H1 (cell line): ENCODE measurements around the gene C19orf85. TPM values are rescaled to one million over a fixed set of nuclear protein-coding genes. Genes with fewer than 3 reads are reported as not detected.

Source experiments
- CTCF ChIA-PET: fragments of 300-600 bp; sonication (Branson Sonifier 250); formaldehyde crosslinking; loops from one replicate; lab custom pipeline; 2021; ENCODE audit not compliant: partially characterized antibody; lab: Charles Lee
- POLR2A ChIA-PET: fragments of 300-600 bp; sonication (Branson Sonifier 250); formaldehyde crosslinking; loops from one replicate; lab custom pipeline; 2021; ENCODE audit warnings: inconsistent platforms; ENCODE audit not compliant: partially characterized antibody; lab: Charles Lee
- DNase-seq, 2 experiments: peaks; one replicate each; pipeline versions ENCODE4 v3.0.0 to v3.0.0-alpha.2; 2010 to 2022; ENCODE audit warnings: low spot score in 2 of 2, low read depth in 1 of 2, mixed read lengths in 1 of 2
- FAIRE-seq: peaks from 2 replicates; lab custom pipeline; 2011; peaks lifted over from hg19 to GRCh38; lab: Jason Lieb, UNC
- H2AFZ ChIP-seq: 2 replicates; pipeline ENCODE4 v1.8.1; 2012; ENCODE audit warnings: low read length, inconsistent platforms
- H2AK5ac ChIP-seq: 2 replicates; pipeline ENCODE4 v1.6.1; 2013; ENCODE audit warnings: low read depth, low read length
- H2BK120ac ChIP-seq: replicated peaks from 2 replicates; pipeline ENCODE3; 2013; ENCODE audit warnings: low read depth, low read length, inconsistent platforms
- H2BK12ac ChIP-seq: 2 replicates; pipeline ENCODE4 v1.6.1; 2013; ENCODE audit warnings: low read depth, low read length
- H2BK15ac ChIP-seq: 2 replicates; pipeline ENCODE4 v1.6.1; 2013; ENCODE audit warnings: low read length
- H2BK20ac ChIP-seq: 2 replicates; pipeline ENCODE4 v1.6.1; 2013; ENCODE audit warnings: low read length
- H2BK5ac ChIP-seq: 2 replicates; pipeline ENCODE4 v1.6.1; 2013; ENCODE audit warnings: low read depth, low read length
- H3K14ac ChIP-seq: 2 replicates; pipeline ENCODE4 v1.6.1; 2013; ENCODE audit warnings: inconsistent platforms; ENCODE audit not compliant: insufficient read length
- H3K18ac ChIP-seq: 2 replicates; pipeline ENCODE4 v1.6.1; 2013; ENCODE audit warnings: low read length; ENCODE audit errors: extremely low read depth
- H3K23ac ChIP-seq: 2 replicates; pipeline ENCODE4 v1.6.1; 2013; ENCODE audit warnings: inconsistent platforms; ENCODE audit not compliant: insufficient read length
- H3K23me2 ChIP-seq: 2 replicates; pipeline ENCODE4 v1.6.1; 2013; ENCODE audit warnings: low read depth, low read length
- H3K27ac ChIP-seq: 2 replicates; pipeline ENCODE4 v1.6.1; 2011; ENCODE audit warnings: low read depth, low read length, inconsistent platforms
- H3K27me3 ChIP-seq, 4 experiments: replicated peaks in 1 of 4; 1 replicate in 1 of 4; 2 replicates in 3 of 4; pipeline versions ENCODE4 v1.6.1 to v1.8.1; 2011 to 2013; ENCODE audit warnings: low read length in 3 of 4, mild to moderate bottlenecking in 3 of 4, inconsistent platforms in 2 of 4, mixed read lengths in 2 of 4, moderate library complexity in 1 of 4; ENCODE audit not compliant: control insufficient read depth in 3 of 4, insufficient read depth in 3 of 4; ENCODE audit errors: extremely low read depth in 1 of 4
- H3K36me3 ChIP-seq, 4 experiments: 2 replicates each; pipeline versions ENCODE4 v1.6.1 to v1.8.1; 2011 to 2013; ENCODE audit warnings: mild to moderate bottlenecking in 4 of 4, low read length in 3 of 4, moderate library complexity in 2 of 4, control low read depth in 1 of 4, inconsistent platforms in 1 of 4; ENCODE audit not compliant: insufficient read depth in 4 of 4, control insufficient read depth in 2 of 4
- H3K4ac ChIP-seq: replicated peaks from 2 replicates; pipeline ENCODE3; 2013; ENCODE audit warnings: low read length, low read depth, mixed read lengths, inconsistent platforms; ENCODE audit not compliant: insufficient read length
- H3K4me1 ChIP-seq, 4 experiments: replicated peaks in 1 of 4; 1 replicate in 1 of 4; 2 replicates in 3 of 4; pipeline versions ENCODE4 v1.6.1 to v1.8.1; 2011 to 2013; ENCODE audit warnings: low read length in 3 of 4, inconsistent platforms in 2 of 4, mixed read lengths in 1 of 4; ENCODE audit not compliant: insufficient read depth in 4 of 4, control insufficient read depth in 3 of 4
- H3K4me2 ChIP-seq, 2 experiments: 2 replicates each; pipeline versions ENCODE4 v1.6.1 to v1.8.1; 2011 to 2013; ENCODE audit warnings: low read depth in 2 of 2, low read length in 2 of 2, control low read depth in 1 of 2, inconsistent platforms in 1 of 2, mild to moderate bottlenecking in 1 of 2; ENCODE audit not compliant: insufficient read depth in 1 of 2
- H3K4me3 ChIP-seq, 4 experiments: fragments of 200-600, 300-600 bp in 1 of 4; sonication (generic), shearing (Covaris generic), sonication (Bioruptor Twin) in 1 of 4; 2 replicates each; pipeline versions ENCODE4 v1.5.1 to v1.8.1; 2011 to 2016; ENCODE audit warnings: low read length in 4 of 4, low read depth in 3 of 4, control low read depth in 2 of 4, inconsistent platforms in 2 of 4, mild to moderate bottlenecking in 2 of 4, mixed read lengths in 1 of 4, moderate library complexity in 1 of 4; ENCODE audit not compliant: insufficient read depth in 2 of 4; ENCODE audit errors: extremely low read depth in 1 of 4
- H3K56ac ChIP-seq: replicated peaks from 2 replicates; pipeline ENCODE3; 2013; ENCODE audit warnings: low read depth, mild to moderate bottlenecking, mixed read lengths, low read length, inconsistent platforms; ENCODE audit not compliant: insufficient read length
- H3K79me1 ChIP-seq: 2 replicates; pipeline ENCODE4 v1.6.1; 2013; ENCODE audit warnings: low read depth, low read length, control low read depth
- H3K79me2 ChIP-seq, 2 experiments: 2 replicates each; pipeline versions ENCODE4 v1.6.1 to v1.8.1; 2012 to 2013; ENCODE audit warnings: low read length in 2 of 2, mild to moderate bottlenecking in 2 of 2, inconsistent platforms in 1 of 2; ENCODE audit not compliant: insufficient read depth in 2 of 2, control insufficient read depth in 1 of 2
- H3K9ac ChIP-seq, 4 experiments: replicated peaks in 1 of 4; 1 replicate in 1 of 4; 2 replicates in 3 of 4; pipeline versions ENCODE4 v1.6.1 to v1.8.1; 2011 to 2013; ENCODE audit warnings: low read depth in 3 of 4, low read length in 3 of 4, control low read depth in 2 of 4, mild to moderate bottlenecking in 2 of 4, moderate library complexity in 2 of 4, inconsistent platforms in 1 of 4; ENCODE audit errors: extremely low read depth in 1 of 4
- H3K9me3 ChIP-seq, 2 experiments: 2 replicates each; pipeline versions ENCODE4 v1.6.1 to v1.8.1; 2012 to 2013; ENCODE audit warnings: mild to moderate bottlenecking in 2 of 2, moderate library complexity in 2 of 2, control low read depth in 1 of 2, inconsistent platforms in 1 of 2, low read depth in 1 of 2, low read length in 1 of 2, mixed read lengths in 1 of 2; ENCODE audit not compliant: insufficient read depth in 2 of 2
- H4K20me1 ChIP-seq, 2 experiments: replicated peaks in 1 of 2; 2 replicates each; pipeline versions ENCODE3 to v1.8.1; 2011 to 2013; ENCODE audit warnings: inconsistent platforms in 2 of 2, low read length in 2 of 2, mild to moderate bottlenecking in 1 of 2; ENCODE audit not compliant: insufficient read depth in 2 of 2, control insufficient read depth in 1 of 2
- H4K5ac ChIP-seq: 2 replicates; pipeline ENCODE4 v1.6.1; 2013; ENCODE audit warnings: low read length, low read depth, mixed read lengths, inconsistent platforms; ENCODE audit not compliant: insufficient read length
- H4K8ac ChIP-seq: 2 replicates; pipeline ENCODE4 v1.8.0; 2013; ENCODE audit warnings: mild to moderate bottlenecking, moderate library complexity, low read length, inconsistent platforms; ENCODE audit not compliant: insufficient read depth; ENCODE audit errors: extremely low read depth
- H4K91ac ChIP-seq: replicated peaks from 2 replicates; pipeline ENCODE3; 2013; ENCODE audit warnings: low read length, mixed read lengths, inconsistent platforms; ENCODE audit not compliant: insufficient read length
- ASH2L ChIP-seq: fragments of 200-600, 300-600 bp; sonication (generic); IDR thresholded peaks from one replicate; pipeline ENCODE4 v1.7.1; 2017; ENCODE audit warnings: low read length
- BCL11A ChIP-seq, 2 experiments: IDR thresholded peaks; one replicate each; pipeline ENCODE4 v1.6.1; 2011; ENCODE audit warnings: low read depth in 2 of 2, low read length in 2 of 2, mild to moderate bottlenecking in 2 of 2
- CHD2 ChIP-seq: IDR thresholded peaks from 2 replicates; pipeline ENCODE4 v1.6.1; 2012; ENCODE audit warnings: low read length, improper control_type of control experiment
- EGR1 ChIP-seq: IDR thresholded peaks from 2 replicates; pipeline ENCODE4 v1.6.1; 2011; ENCODE audit warnings: low read depth, low read length, borderline replicate concordance
- HDAC2 ChIP-seq, 2 experiments: fragments of 300-600 bp in 1 of 2; sonication (generic) in 1 of 2; IDR thresholded peaks; 2 replicates each; pipeline ENCODE4 v1.6.1; 2011 to 2012; ENCODE audit warnings: low read depth in 2 of 2, low read length in 2 of 2, mild to moderate bottlenecking in 2 of 2, moderate library complexity in 2 of 2, borderline replicate concordance in 1 of 2, inconsistent platforms in 1 of 2
- JUND ChIP-seq: IDR thresholded peaks from 2 replicates; pipeline ENCODE4 v1.6.1; 2011; ENCODE audit warnings: mild to moderate bottlenecking, improper control_type of control experiment, low read length
- KDM5A ChIP-seq: fragments of 200-600 bp; IDR thresholded peaks from 2 replicates; pipeline ENCODE4 v1.7.1; 2012; ENCODE audit warnings: mild to moderate bottlenecking, low read length, inconsistent platforms, mixed read lengths
- MAFK ChIP-seq: IDR thresholded peaks from 2 replicates; pipeline ENCODE4 v1.6.1; 2012; ENCODE audit warnings: low read depth, mild to moderate bottlenecking, improper control_type of control experiment, low read length
- NANOG ChIP-seq: IDR thresholded peaks from 2 replicates; pipeline ENCODE4 v1.6.1; 2011; ENCODE audit warnings: low read length, low read depth, mild to moderate bottlenecking, inconsistent platforms; ENCODE audit not compliant: insufficient read depth, poor library complexity, severe bottlenecking
- POLR2A ChIP-seq, 2 experiments: IDR thresholded peaks; 1 replicate in 1 of 2; 2 replicates in 1 of 2; pipeline ENCODE4 v1.6.1; 2011; ENCODE audit warnings: low read depth in 2 of 2, low read length in 2 of 2, mild to moderate bottlenecking in 2 of 2; ENCODE audit errors: control extremely low read depth in 1 of 2
- WGBS, 2 experiments: shearing (Covaris generic) in 1 of 2; methylation state at CpG; one replicate each; pipeline versions ENCODE4 v1.1.6 to v1.1.7; 2013 to 2015; ENCODE audit warnings: low lambda C conversion rate in 2 of 2, mixed read lengths in 2 of 2, inconsistent platforms in 1 of 2, low coverage in 1 of 2, missing lambda C conversion rate in 1 of 2; ENCODE audit not compliant: insufficient replicate concordance in 2 of 2, insufficient coverage in 1 of 2, insufficient read length in 1 of 2; ENCODE audit errors: extremely low coverage in 1 of 2, missing lambda C conversion rate in 1 of 2; 5-methylcytosine and 5-hydroxymethylcytosine counted together
- polyA plus RNA-seq, 7 experiments: library from polyadenylated mRNA; depleted of rRNA in 3 of 7; stranded (reverse) in 5 of 7; unstranded in 2 of 7; fragments of >200 nt in 5 of 7; fragments of 200-250 nt in 2 of 7; gene quantifications; 1 replicate in 5 of 7; 2 replicates in 1 of 7; 4 replicates in 1 of 7; pipeline versions ENCODE4 v1.2.1 to v1.2.3, GENCODE V29; 2011 to 2013; ENCODE audit warnings: missing spikeins in 2 of 7, mixed read lengths in 2 of 7
- total RNA-seq: library from RNA; stranded (reverse); fragmentation: NEBNext Ultra II Directional; extraction: Animal tissue kit (Norgen Biotek cat#: 25700); gene quantifications from 2 replicates; pipeline ENCODE4 v1.2.1, GENCODE V29; 2021
- TF ChIP-seq, protein P1 (sequence below): IDR thresholded peaks from 2 replicates; pipeline ENCODE4 v1.6.1; 2012; ENCODE audit warnings: inconsistent platforms

C19orf85 gene
- total and polyA plus RNA-seq, 2 of the 8 experiments (the other 6 are each of a cell fraction or from before 2014, with no cell fraction given): 2.2 to 3.2 TPM

DNA sequence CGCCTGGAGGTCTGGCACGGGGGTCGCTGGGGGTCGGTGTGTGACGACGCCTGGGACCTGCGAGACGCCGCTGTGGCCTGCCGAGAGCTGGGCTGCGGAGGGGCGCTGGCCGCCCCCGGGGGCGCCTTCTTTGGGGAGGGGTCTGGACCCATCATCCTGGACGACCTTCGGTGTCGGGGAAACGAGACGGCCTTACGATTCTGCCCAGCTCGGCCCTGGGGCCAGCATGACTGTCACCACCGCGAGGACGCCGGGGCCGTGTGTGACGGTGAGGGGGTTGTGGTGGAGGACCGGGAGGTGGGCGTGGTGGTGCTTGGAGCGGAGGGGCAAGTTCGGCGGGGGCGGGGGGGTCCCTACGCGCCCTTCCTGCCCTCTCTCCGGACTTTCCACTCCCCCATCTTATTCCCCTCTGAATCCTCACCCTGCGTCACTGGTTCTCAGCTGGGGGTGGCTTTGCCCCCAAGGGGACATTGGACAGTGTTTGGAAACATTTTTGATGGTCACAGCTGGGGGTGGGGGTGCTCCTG lies 29.2 kb upstream of the C19orf85 start:
- H4K8ac ChIP-seq: peak overlapping the region; percentile 19
- H4K5ac ChIP-seq: no peak overlapping the region
- no peak overlapping the region for H3K27ac ChIP-seq
- no peak overlapping the region for H2BK5ac ChIP-seq
- no peaks in the 10 kb centered on the region; the same call in 1 of the 2 replicates for H3K23me2 ChIP-seq
- no peak overlapping the region for H2AK5ac ChIP-seq
- H3K14ac ChIP-seq: no peak overlapping the region
- TF ChIP-seq JUND (no peak), MAFK (no peak), POLR2A (IDR thresholded peaks at IDR 0.05; ENCODE audit: control extremely low read depth in 1 of 2, low read depth in 2 of 2, low read length in 2 of 2) (no peak), BCL11A (IDR thresholded peaks at IDR 0.05; ENCODE audit: low read depth in 2 of 2, low read length in 2 of 2) (no peak), CHD2 (no peak), KDM5A (no peak), EGR1 (no peak), ASH2L (no peak), NANOG (no peak), HDAC2 (IDR thresholded peaks at IDR 0.05; ENCODE audit: borderline replicate concordance in 1 of 2, low read depth in 2 of 2, low read length in 2 of 2) (no peak)
- TF ChIP-seq, protein P1, sequence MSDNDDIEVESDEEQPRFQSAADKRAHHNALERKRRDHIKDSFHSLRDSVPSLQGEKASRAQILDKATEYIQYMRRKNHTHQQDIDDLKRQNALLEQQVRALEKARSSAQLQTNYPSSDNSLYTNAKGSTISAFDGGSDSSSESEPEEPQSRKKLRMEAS: no peak
- TF ChIP-seq, all 59 proteins: peak for 0
- Histone ChIP-seq H3K23ac (no peak overlapping the region), H3K9ac (no peak overlapping the region), H2BK120ac (no peak overlapping the region), H2AFZ (no peak overlapping the region), H3K4me1 (peaks cover 0 to 19% (median 12%) of the 10 kb centered on the region in 4 experiments; a peak in 6 of 7 replicates), H3K18ac (no peak overlapping the region; the same call in 1 of the 2 replicates), H3K27me3 (no peaks in the 10 kb centered on the region; a peak in 2 of 7 replicates), H2BK12ac (no peak overlapping the region), H4K20me1 (no peaks in the 10 kb centered on the region), H2BK15ac (no peak overlapping the region), H3K56ac (no peak overlapping the region), H3K36me3 (no peaks in the 10 kb centered on the region), H3K4me2 (no peak overlapping the region), H3K79me1 (no peaks in the 10 kb centered on the region), H3K4me3 (no peak overlapping the region), H3K4ac (no peak overlapping the region), H3K79me2 (no peaks in the 10 kb centered on the region), H3K9me3 (no peaks in the 10 kb centered on the region), H4K91ac (no peak overlapping the region), H2BK20ac (no peak overlapping the region)
- ChIA-PET CTCF (interaction anchor here (1.2 to 2.2 kb wide), 4 partner anchors 11 to 333 kb away, joined by 3 to 17 read pairs (median 8); no protein-coding TSS in a partner anchor), POLR2A (interaction anchor here (0.6 to 7.5 kb wide), 7 partner anchors 10 to 138 kb away, joined by 3 to 57 read pairs (median 4); partner anchors contain the start of genes NAT14 and ZNF628)
- DNase-seq: no peak
- no peak for FAIRE-seq
- 91% methylated on average over 18 of the region's 38 CpGs; no CpG with 5 or more reads in 1 of the 2 experiments for WGBS, 2 experiments
